H1 (cell line): ENCODE results near the gene HGFAC. TPM values are rescaled to one million over a fixed set of nuclear protein-coding genes. Genes with fewer than 3 reads are reported as not detected.

Experiments
- CTCF ChIA-PET: fragments of 300-600 bp; sonication (Branson Sonifier 250); formaldehyde crosslinking; loops from one replicate; lab custom pipeline; 2021; ENCODE audit not compliant: partially characterized antibody; lab: Charles Lee
- POLR2A ChIA-PET: fragments of 300-600 bp; sonication (Branson Sonifier 250); formaldehyde crosslinking; loops from one replicate; lab custom pipeline; 2021; ENCODE audit warnings: inconsistent platforms; ENCODE audit not compliant: partially characterized antibody; lab: Charles Lee
- DNase-seq, 2 experiments: peaks; one replicate each; pipeline versions ENCODE4 v3.0.0 to v3.0.0-alpha.2; 2010 to 2022; ENCODE audit warnings: low spot score in 2 of 2, low read depth in 1 of 2, mixed read lengths in 1 of 2
- FAIRE-seq: peaks from 2 replicates; lab custom pipeline; 2011; peaks lifted over from hg19 to GRCh38; lab: Jason Lieb, UNC
- H2AFZ ChIP-seq: 2 replicates; pipeline ENCODE4 v1.8.1; 2012; ENCODE audit warnings: low read length, inconsistent platforms
- H2AK5ac ChIP-seq: 2 replicates; pipeline ENCODE4 v1.6.1; 2013; ENCODE audit warnings: low read depth, low read length
- H2BK120ac ChIP-seq: replicated peaks from 2 replicates; pipeline ENCODE3; 2013; ENCODE audit warnings: low read depth, low read length, inconsistent platforms
- H2BK12ac ChIP-seq: 2 replicates; pipeline ENCODE4 v1.6.1; 2013; ENCODE audit warnings: low read depth, low read length
- H2BK15ac ChIP-seq: 2 replicates; pipeline ENCODE4 v1.6.1; 2013; ENCODE audit warnings: low read length
- H2BK20ac ChIP-seq: 2 replicates; pipeline ENCODE4 v1.6.1; 2013; ENCODE audit warnings: low read length
- H2BK5ac ChIP-seq: 2 replicates; pipeline ENCODE4 v1.6.1; 2013; ENCODE audit warnings: low read depth, low read length
- H3K14ac ChIP-seq: 2 replicates; pipeline ENCODE4 v1.6.1; 2013; ENCODE audit warnings: inconsistent platforms; ENCODE audit not compliant: insufficient read length
- H3K18ac ChIP-seq: 2 replicates; pipeline ENCODE4 v1.6.1; 2013; ENCODE audit warnings: low read length; ENCODE audit errors: extremely low read depth
- H3K23ac ChIP-seq: 2 replicates; pipeline ENCODE4 v1.6.1; 2013; ENCODE audit warnings: inconsistent platforms; ENCODE audit not compliant: insufficient read length
- H3K23me2 ChIP-seq: 2 replicates; pipeline ENCODE4 v1.6.1; 2013; ENCODE audit warnings: low read depth, low read length
- H3K27ac ChIP-seq: 2 replicates; pipeline ENCODE4 v1.6.1; 2011; ENCODE audit warnings: low read depth, low read length, inconsistent platforms
- H3K27me3 ChIP-seq, 4 experiments: replicated peaks in 1 of 4; 1 replicate in 1 of 4; 2 replicates in 3 of 4; pipeline versions ENCODE4 v1.6.1 to v1.8.1; 2011 to 2013; ENCODE audit warnings: low read length in 3 of 4, mild to moderate bottlenecking in 3 of 4, inconsistent platforms in 2 of 4, mixed read lengths in 2 of 4, moderate library complexity in 1 of 4; ENCODE audit not compliant: control insufficient read depth in 3 of 4, insufficient read depth in 3 of 4; ENCODE audit errors: extremely low read depth in 1 of 4
- H3K36me3 ChIP-seq, 4 experiments: 2 replicates each; pipeline versions ENCODE4 v1.6.1 to v1.8.1; 2011 to 2013; ENCODE audit warnings: mild to moderate bottlenecking in 4 of 4, low read length in 3 of 4, moderate library complexity in 2 of 4, control low read depth in 1 of 4, inconsistent platforms in 1 of 4; ENCODE audit not compliant: insufficient read depth in 4 of 4, control insufficient read depth in 2 of 4
- H3K4ac ChIP-seq: replicated peaks from 2 replicates; pipeline ENCODE3; 2013; ENCODE audit warnings: low read length, low read depth, mixed read lengths, inconsistent platforms; ENCODE audit not compliant: insufficient read length
- H3K4me1 ChIP-seq, 4 experiments: replicated peaks in 1 of 4; 1 replicate in 1 of 4; 2 replicates in 3 of 4; pipeline versions ENCODE4 v1.6.1 to v1.8.1; 2011 to 2013; ENCODE audit warnings: low read length in 3 of 4, inconsistent platforms in 2 of 4, mixed read lengths in 1 of 4; ENCODE audit not compliant: insufficient read depth in 4 of 4, control insufficient read depth in 3 of 4
- H3K4me2 ChIP-seq, 2 experiments: 2 replicates each; pipeline versions ENCODE4 v1.6.1 to v1.8.1; 2011 to 2013; ENCODE audit warnings: low read depth in 2 of 2, low read length in 2 of 2, control low read depth in 1 of 2, inconsistent platforms in 1 of 2, mild to moderate bottlenecking in 1 of 2; ENCODE audit not compliant: insufficient read depth in 1 of 2
- H3K4me3 ChIP-seq, 4 experiments: fragments of 200-600, 300-600 bp in 1 of 4; sonication (generic), shearing (Covaris generic), sonication (Bioruptor Twin) in 1 of 4; 2 replicates each; pipeline versions ENCODE4 v1.5.1 to v1.8.1; 2011 to 2016; ENCODE audit warnings: low read length in 4 of 4, low read depth in 3 of 4, control low read depth in 2 of 4, inconsistent platforms in 2 of 4, mild to moderate bottlenecking in 2 of 4, mixed read lengths in 1 of 4, moderate library complexity in 1 of 4; ENCODE audit not compliant: insufficient read depth in 2 of 4; ENCODE audit errors: extremely low read depth in 1 of 4
- H3K56ac ChIP-seq: replicated peaks from 2 replicates; pipeline ENCODE3; 2013; ENCODE audit warnings: low read depth, mild to moderate bottlenecking, mixed read lengths, low read length, inconsistent platforms; ENCODE audit not compliant: insufficient read length
- H3K79me1 ChIP-seq: 2 replicates; pipeline ENCODE4 v1.6.1; 2013; ENCODE audit warnings: low read depth, low read length, control low read depth
- H3K79me2 ChIP-seq, 2 experiments: 2 replicates each; pipeline versions ENCODE4 v1.6.1 to v1.8.1; 2012 to 2013; ENCODE audit warnings: low read length in 2 of 2, mild to moderate bottlenecking in 2 of 2, inconsistent platforms in 1 of 2; ENCODE audit not compliant: insufficient read depth in 2 of 2, control insufficient read depth in 1 of 2
- H3K9ac ChIP-seq, 4 experiments: replicated peaks in 1 of 4; 1 replicate in 1 of 4; 2 replicates in 3 of 4; pipeline versions ENCODE4 v1.6.1 to v1.8.1; 2011 to 2013; ENCODE audit warnings: low read depth in 3 of 4, low read length in 3 of 4, control low read depth in 2 of 4, mild to moderate bottlenecking in 2 of 4, moderate library complexity in 2 of 4, inconsistent platforms in 1 of 4; ENCODE audit errors: extremely low read depth in 1 of 4
- H3K9me3 ChIP-seq, 2 experiments: 2 replicates each; pipeline versions ENCODE4 v1.6.1 to v1.8.1; 2012 to 2013; ENCODE audit warnings: mild to moderate bottlenecking in 2 of 2, moderate library complexity in 2 of 2, control low read depth in 1 of 2, inconsistent platforms in 1 of 2, low read depth in 1 of 2, low read length in 1 of 2, mixed read lengths in 1 of 2; ENCODE audit not compliant: insufficient read depth in 2 of 2
- H4K20me1 ChIP-seq, 2 experiments: replicated peaks in 1 of 2; 2 replicates each; pipeline versions ENCODE3 to v1.8.1; 2011 to 2013; ENCODE audit warnings: inconsistent platforms in 2 of 2, low read length in 2 of 2, mild to moderate bottlenecking in 1 of 2; ENCODE audit not compliant: insufficient read depth in 2 of 2, control insufficient read depth in 1 of 2
- H4K5ac ChIP-seq: 2 replicates; pipeline ENCODE4 v1.6.1; 2013; ENCODE audit warnings: low read length, low read depth, mixed read lengths, inconsistent platforms; ENCODE audit not compliant: insufficient read length
- H4K8ac ChIP-seq: 2 replicates; pipeline ENCODE4 v1.8.0; 2013; ENCODE audit warnings: mild to moderate bottlenecking, moderate library complexity, low read length, inconsistent platforms; ENCODE audit not compliant: insufficient read depth; ENCODE audit errors: extremely low read depth
- H4K91ac ChIP-seq: replicated peaks from 2 replicates; pipeline ENCODE3; 2013; ENCODE audit warnings: low read length, mixed read lengths, inconsistent platforms; ENCODE audit not compliant: insufficient read length
- CEBPB ChIP-seq: IDR thresholded peaks from 2 replicates; pipeline ENCODE4 v1.6.1; 2012; ENCODE audit warnings: low read depth, low read length
- RFX5 ChIP-seq: IDR thresholded peaks from 2 replicates; pipeline ENCODE4 v1.6.1; 2011; ENCODE audit warnings: low read depth, low read length, improper control_type of control experiment, borderline replicate concordance
- WGBS, 2 experiments: shearing (Covaris generic) in 1 of 2; methylation state at CpG; one replicate each; pipeline versions ENCODE4 v1.1.6 to v1.1.7; 2013 to 2015; ENCODE audit warnings: low lambda C conversion rate in 2 of 2, mixed read lengths in 2 of 2, inconsistent platforms in 1 of 2, low coverage in 1 of 2, missing lambda C conversion rate in 1 of 2; ENCODE audit not compliant: insufficient replicate concordance in 2 of 2, insufficient coverage in 1 of 2, insufficient read length in 1 of 2; ENCODE audit errors: extremely low coverage in 1 of 2, missing lambda C conversion rate in 1 of 2; 5-methylcytosine and 5-hydroxymethylcytosine counted together
- polyA plus RNA-seq, 7 experiments: library from polyadenylated mRNA; depleted of rRNA in 3 of 7; stranded (reverse) in 5 of 7; unstranded in 2 of 7; fragments of >200 nt in 5 of 7; fragments of 200-250 nt in 2 of 7; gene quantifications; 1 replicate in 5 of 7; 2 replicates in 1 of 7; 4 replicates in 1 of 7; pipeline versions ENCODE4 v1.2.1 to v1.2.3, GENCODE V29; 2011 to 2013; ENCODE audit warnings: missing spikeins in 2 of 7, mixed read lengths in 2 of 7
- total RNA-seq: library from RNA; stranded (reverse); fragmentation: NEBNext Ultra II Directional; extraction: Animal tissue kit (Norgen Biotek cat#: 25700); gene quantifications from 2 replicates; pipeline ENCODE4 v1.2.1, GENCODE V29; 2021

HGFAC gene
- total and polyA plus RNA-seq, 2 of the 8 experiments (the other 6 are each of a cell fraction or from before 2014, with no cell fraction given): 0.14 to 0.15 TPM

DNA sequence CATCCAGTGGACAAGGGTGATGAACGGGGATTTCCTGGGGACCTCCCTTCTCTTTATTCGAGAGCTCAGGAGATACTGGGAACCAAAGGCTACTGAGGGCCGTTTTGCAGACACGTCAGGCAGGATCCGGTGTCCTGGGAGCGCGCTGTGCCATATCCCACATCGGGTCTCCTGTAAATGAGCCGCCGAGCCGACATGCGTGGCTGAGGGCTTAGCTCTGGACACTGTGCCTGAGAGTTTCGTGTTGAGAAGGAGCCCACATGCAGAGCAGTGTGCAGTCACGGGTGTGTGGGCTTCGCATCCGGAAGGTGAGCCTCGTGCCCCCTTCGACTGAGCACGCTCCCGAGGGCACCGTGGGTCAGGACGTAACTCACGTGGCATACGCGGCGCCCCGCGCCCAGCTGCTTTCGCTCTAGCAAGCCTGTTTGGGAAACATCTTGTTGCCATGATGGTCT lies 28.5 kb upstream of the HGFAC start:
- Histone ChIP-seq H3K56ac (no peak overlapping the region), H2BK5ac (peak overlapping the region; percentile 32; the same call in 1 of the 2 replicates), H3K27ac (no peak overlapping the region), H2BK15ac (no peak overlapping the region), H3K36me3 (peaks cover 0 to 4% (median 0%) of the 10 kb centered on the region in 4 experiments; a peak in 2 of 8 replicates), H3K4me1 (no peaks in the 10 kb centered on the region; a peak in 4 of 7 replicates), H2BK120ac (no peak overlapping the region), H2BK20ac (no peak overlapping the region), H3K23ac (no peak overlapping the region), H3K27me3 (no peaks in the 10 kb centered on the region), H2AFZ (no peak overlapping the region), H4K20me1 (peaks cover 4 to 12% of the 10 kb centered on the region in 2 experiments), H3K18ac (no peak overlapping the region), H3K4me2 (no peak overlapping the region), H3K4ac (no peak overlapping the region), H4K5ac (no peak overlapping the region), H4K8ac (no peak overlapping the region), H3K79me1 (peaks cover 4% of the 10 kb centered on the region), H3K9me3 (no peaks in the 10 kb centered on the region), H3K23me2 (no peaks in the 10 kb centered on the region; the same call in 1 of the 2 replicates), H2BK12ac (no peak overlapping the region), H3K9ac (no peak overlapping the region), H3K79me2 (no peaks in the 10 kb centered on the region), H2AK5ac (no peak overlapping the region), H3K4me3 (no peak overlapping the region), H3K14ac (no peak overlapping the region), H4K91ac (peak overlapping the region; percentile 80)
- ChIA-PET POLR2A (no interaction called here), CTCF (interaction anchor here (0.8 to 4.0 kb wide), 9 partner anchors 8 to 76 kb away, joined by 3 to 23 read pairs (median 4); no protein-coding TSS in a partner anchor)
- DNase-seq: no peak
- 91% methylated on average over 28 of the region's 29 CpGs; no CpG with 5 or more reads in 1 of the 2 experiments for WGBS, 2 experiments
- TF ChIP-seq CEBPB (no peak), RFX5 (no peak)
- no peak for FAIRE-seq
